Neural cell (in vitro differentiated cells): ENCODE measurements around the gene SCYL3.

Experiments used
- EP300 ChIP-seq: fragments of 450-650 bp; conservative IDR thresholded peaks from 2 replicates; pipeline ENCODE4 v1.6.1; 2014; ENCODE audit warnings: antibody characterized with exemption, mild to moderate bottlenecking, moderate library complexity; ENCODE audit not compliant: poor library complexity, severe bottlenecking
- EZH2 ChIP-seq: fragments of 200-600, 300-800 bp; shearing (Covaris generic), sonication (generic); IDR thresholded peaks from 2 replicates; pipeline ENCODE4 v1.6.1; 2014; ENCODE audit warnings: antibody characterized with exemption, low read length, borderline replicate concordance, mild to moderate bottlenecking; ENCODE audit not compliant: insufficient read depth, poor library complexity, severe bottlenecking
- POLR2AphosphoS5 ChIP-seq: IDR thresholded peaks from 2 replicates; pipeline ENCODE4 v1.6.1; 2012
- TF ChIP-seq, protein P1 (sequence below): fragments of 450-650 bp; IDR thresholded peaks from 2 replicates; pipeline ENCODE4 v1.5.1; 2014; ENCODE audit warnings: antibody characterized with exemption, mild to moderate bottlenecking, moderate library complexity; ENCODE audit not compliant: poor library complexity, severe bottlenecking

DNA sequence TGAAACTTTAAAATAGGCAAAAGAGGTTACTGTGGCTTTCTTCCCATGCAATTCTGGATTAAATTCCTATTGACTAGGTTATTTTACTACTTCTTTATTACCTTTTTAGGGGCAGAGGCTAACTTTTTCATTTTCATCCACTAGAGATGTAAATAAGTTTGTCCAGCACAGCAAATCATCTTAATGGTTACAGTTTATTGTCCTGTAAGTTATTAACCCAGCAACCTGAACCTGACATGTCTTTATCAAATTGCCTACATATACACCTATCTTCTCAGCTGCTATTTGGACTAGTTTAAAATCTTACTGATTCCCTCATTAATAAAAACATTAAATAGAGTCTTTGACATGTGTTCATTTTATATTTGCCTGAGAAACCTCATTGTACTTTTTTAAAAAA, 6.9 kb upstream of the SCYL3 start:
- TF ChIP-seq, protein P1, sequence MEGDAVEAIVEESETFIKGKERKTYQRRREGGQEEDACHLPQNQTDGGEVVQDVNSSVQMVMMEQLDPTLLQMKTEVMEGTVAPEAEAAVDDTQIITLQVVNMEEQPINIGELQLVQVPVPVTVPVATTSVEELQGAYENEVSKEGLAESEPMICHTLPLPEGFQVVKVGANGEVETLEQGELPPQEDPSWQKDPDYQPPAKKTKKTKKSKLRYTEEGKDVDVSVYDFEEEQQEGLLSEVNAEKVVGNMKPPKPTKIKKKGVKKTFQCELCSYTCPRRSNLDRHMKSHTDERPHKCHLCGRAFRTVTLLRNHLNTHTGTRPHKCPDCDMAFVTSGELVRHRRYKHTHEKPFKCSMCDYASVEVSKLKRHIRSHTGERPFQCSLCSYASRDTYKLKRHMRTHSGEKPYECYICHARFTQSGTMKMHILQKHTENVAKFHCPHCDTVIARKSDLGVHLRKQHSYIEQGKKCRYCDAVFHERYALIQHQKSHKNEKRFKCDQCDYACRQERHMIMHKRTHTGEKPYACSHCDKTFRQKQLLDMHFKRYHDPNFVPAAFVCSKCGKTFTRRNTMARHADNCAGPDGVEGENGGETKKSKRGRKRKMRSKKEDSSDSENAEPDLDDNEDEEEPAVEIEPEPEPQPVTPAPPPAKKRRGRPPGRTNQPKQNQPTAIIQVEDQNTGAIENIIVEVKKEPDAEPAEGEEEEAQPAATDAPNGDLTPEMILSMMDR, result no peak
- TF ChIP-seq POLR2AphosphoS5 (no peak), EZH2 (no peak), EP300 (no peak)
